PC-3 (cell line): Measurements from ENCODE around the gene UMODL1.

ENCODE experiments used
- EZH2phosphoT487 ChIP-seq: fragments of 300-600 bp; sonication (generic); IDR thresholded peaks from 2 replicates; pipeline ENCODE4 v1.6.1; 2018; ENCODE audit warnings: mild to moderate bottlenecking, antibody characterized with exemption, low read length, borderline replicate concordance
- TF ChIP-seq, protein P1 (sequence below): fragments of 300-600 bp; sonication (generic); conservative IDR thresholded peaks from 2 replicates; pipeline ENCODE4 v1.5.1; 2017; ENCODE audit warnings: antibody characterized with exemption, low read depth, mild to moderate bottlenecking, low read length

- TF ChIP-seq, protein P1, sequence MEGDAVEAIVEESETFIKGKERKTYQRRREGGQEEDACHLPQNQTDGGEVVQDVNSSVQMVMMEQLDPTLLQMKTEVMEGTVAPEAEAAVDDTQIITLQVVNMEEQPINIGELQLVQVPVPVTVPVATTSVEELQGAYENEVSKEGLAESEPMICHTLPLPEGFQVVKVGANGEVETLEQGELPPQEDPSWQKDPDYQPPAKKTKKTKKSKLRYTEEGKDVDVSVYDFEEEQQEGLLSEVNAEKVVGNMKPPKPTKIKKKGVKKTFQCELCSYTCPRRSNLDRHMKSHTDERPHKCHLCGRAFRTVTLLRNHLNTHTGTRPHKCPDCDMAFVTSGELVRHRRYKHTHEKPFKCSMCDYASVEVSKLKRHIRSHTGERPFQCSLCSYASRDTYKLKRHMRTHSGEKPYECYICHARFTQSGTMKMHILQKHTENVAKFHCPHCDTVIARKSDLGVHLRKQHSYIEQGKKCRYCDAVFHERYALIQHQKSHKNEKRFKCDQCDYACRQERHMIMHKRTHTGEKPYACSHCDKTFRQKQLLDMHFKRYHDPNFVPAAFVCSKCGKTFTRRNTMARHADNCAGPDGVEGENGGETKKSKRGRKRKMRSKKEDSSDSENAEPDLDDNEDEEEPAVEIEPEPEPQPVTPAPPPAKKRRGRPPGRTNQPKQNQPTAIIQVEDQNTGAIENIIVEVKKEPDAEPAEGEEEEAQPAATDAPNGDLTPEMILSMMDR, result no peak
- no peak for TF ChIP-seq EZH2phosphoT487
Observed at GRCh38 chr21:42132183-42132582, 61.1 kb downstream of the UMODL1 start.
